ENCODE data around the gene HEY2. TPM values are rescaled to one million over a fixed set of nuclear protein-coding genes. Genes with fewer than 3 reads are reported as not detected.

Gene HEY2
- total RNA-seq, 1 donor from 2014 or later: 10.8 TPM

GRCh38 chr6:125810445-125810844, 61.0 kb downstream of the HEY2 start:
- TF ChIP-seq, protein P1, sequence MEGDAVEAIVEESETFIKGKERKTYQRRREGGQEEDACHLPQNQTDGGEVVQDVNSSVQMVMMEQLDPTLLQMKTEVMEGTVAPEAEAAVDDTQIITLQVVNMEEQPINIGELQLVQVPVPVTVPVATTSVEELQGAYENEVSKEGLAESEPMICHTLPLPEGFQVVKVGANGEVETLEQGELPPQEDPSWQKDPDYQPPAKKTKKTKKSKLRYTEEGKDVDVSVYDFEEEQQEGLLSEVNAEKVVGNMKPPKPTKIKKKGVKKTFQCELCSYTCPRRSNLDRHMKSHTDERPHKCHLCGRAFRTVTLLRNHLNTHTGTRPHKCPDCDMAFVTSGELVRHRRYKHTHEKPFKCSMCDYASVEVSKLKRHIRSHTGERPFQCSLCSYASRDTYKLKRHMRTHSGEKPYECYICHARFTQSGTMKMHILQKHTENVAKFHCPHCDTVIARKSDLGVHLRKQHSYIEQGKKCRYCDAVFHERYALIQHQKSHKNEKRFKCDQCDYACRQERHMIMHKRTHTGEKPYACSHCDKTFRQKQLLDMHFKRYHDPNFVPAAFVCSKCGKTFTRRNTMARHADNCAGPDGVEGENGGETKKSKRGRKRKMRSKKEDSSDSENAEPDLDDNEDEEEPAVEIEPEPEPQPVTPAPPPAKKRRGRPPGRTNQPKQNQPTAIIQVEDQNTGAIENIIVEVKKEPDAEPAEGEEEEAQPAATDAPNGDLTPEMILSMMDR (conservative IDR thresholded peaks at IDR 0.05): no peak
- no peak for DNase-seq (ENCODE audit: low read depth, low spot score)
- Mint-ChIP-seq H3K9me3 (no peaks in the 10 kb centered on the region), H3K4me3 (no peak overlapping the region), H3K36me3 (ENCODE audit: low read depth) (no peaks in the 10 kb centered on the region), H3K4me1 (peaks cover 15% of the 10 kb centered on the region), H3K27me3 (ENCODE audit: low read depth) (no peaks in the 10 kb centered on the region), H3K27ac (ENCODE audit: unreplicated experiment) (no peak overlapping the region)

Other genes with a start within 250 kb of the HEY2 start
- gene NCOA7, start 41.3 kb downstream of the HEY2 start, total RNA-seq: 11.0 and 11.2 TPM in 2 replicates
- 16.8 and 17.4 TPM in 2 replicates for gene HINT3, start 207.1 kb downstream of the HEY2 start, total RNA-seq
- 25.6 and 31.0 TPM in 2 replicates for gene TRMT11, start 236.9 kb downstream of the HEY2 start, total RNA-seq